ENCODE data around the gene TTLL5.

- TF ChIP-seq, protein P1, sequence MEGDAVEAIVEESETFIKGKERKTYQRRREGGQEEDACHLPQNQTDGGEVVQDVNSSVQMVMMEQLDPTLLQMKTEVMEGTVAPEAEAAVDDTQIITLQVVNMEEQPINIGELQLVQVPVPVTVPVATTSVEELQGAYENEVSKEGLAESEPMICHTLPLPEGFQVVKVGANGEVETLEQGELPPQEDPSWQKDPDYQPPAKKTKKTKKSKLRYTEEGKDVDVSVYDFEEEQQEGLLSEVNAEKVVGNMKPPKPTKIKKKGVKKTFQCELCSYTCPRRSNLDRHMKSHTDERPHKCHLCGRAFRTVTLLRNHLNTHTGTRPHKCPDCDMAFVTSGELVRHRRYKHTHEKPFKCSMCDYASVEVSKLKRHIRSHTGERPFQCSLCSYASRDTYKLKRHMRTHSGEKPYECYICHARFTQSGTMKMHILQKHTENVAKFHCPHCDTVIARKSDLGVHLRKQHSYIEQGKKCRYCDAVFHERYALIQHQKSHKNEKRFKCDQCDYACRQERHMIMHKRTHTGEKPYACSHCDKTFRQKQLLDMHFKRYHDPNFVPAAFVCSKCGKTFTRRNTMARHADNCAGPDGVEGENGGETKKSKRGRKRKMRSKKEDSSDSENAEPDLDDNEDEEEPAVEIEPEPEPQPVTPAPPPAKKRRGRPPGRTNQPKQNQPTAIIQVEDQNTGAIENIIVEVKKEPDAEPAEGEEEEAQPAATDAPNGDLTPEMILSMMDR (IDR thresholded peaks at IDR 0.05; ENCODE audit: low read depth, low read length, poor library complexity, severe bottlenecking): no peak
- TF ChIP-seq EZH2phosphoT487 (IDR thresholded peaks at IDR 0.05; ENCODE audit: borderline replicate concordance, low read length): no peak
Observed at GRCh38 chr14:75886636-75887348, 225.7 kb downstream of the TTLL5 start.

All from DOHH2 (cell line).